Stimulated activated effector memory CD8-positive, alpha-beta T cell treated with anti-CD3 and anti-CD28 coated beads, Interleukin-12 subunit alpha, Interleukin-12 subunit beta, amount 100 ng/mL, for 72 hours (primary cell): ENCODE data around the gene GNG14.
"Not testable (repeated sequence)": the region's sequence is repeated elsewhere in the genome, so short reads cannot be mapped to it uniquely, and the experiment has no call there.

Experiments used
- ATAC-seq: fragments of 150-1000 bp; cut with Tn5 transposase; 2 replicates; pipeline ENCODE4 v1.10.0; 2021
- DNase-seq, 2 donors: peaks; one replicate each; pipeline ENCODE4 v3.0.0; 2021 to 2022; ENCODE audit warnings: low spot score in 2 of 2
- H3K27ac Mint-ChIP-seq: one replicate; pipeline ENCODE4 v1.8.0; 2022; ENCODE audit warnings: mild to moderate bottlenecking, mixed read lengths
- H3K36me3 Mint-ChIP-seq: one replicate; pipeline ENCODE4 v1.8.0; 2022; ENCODE audit warnings: mild to moderate bottlenecking, mixed read lengths
- H3K4me1 Mint-ChIP-seq: one replicate; pipeline ENCODE4 v1.8.0; 2022; ENCODE audit warnings: mixed read lengths
- H3K4me3 Mint-ChIP-seq: one replicate; pipeline ENCODE4 v1.8.0; 2022; ENCODE audit warnings: mild to moderate bottlenecking, mixed read lengths
- H3K9me3 Mint-ChIP-seq: one replicate; pipeline ENCODE4 v1.8.0; 2022; ENCODE audit warnings: mixed read lengths

The GNG14 gene

DNA sequence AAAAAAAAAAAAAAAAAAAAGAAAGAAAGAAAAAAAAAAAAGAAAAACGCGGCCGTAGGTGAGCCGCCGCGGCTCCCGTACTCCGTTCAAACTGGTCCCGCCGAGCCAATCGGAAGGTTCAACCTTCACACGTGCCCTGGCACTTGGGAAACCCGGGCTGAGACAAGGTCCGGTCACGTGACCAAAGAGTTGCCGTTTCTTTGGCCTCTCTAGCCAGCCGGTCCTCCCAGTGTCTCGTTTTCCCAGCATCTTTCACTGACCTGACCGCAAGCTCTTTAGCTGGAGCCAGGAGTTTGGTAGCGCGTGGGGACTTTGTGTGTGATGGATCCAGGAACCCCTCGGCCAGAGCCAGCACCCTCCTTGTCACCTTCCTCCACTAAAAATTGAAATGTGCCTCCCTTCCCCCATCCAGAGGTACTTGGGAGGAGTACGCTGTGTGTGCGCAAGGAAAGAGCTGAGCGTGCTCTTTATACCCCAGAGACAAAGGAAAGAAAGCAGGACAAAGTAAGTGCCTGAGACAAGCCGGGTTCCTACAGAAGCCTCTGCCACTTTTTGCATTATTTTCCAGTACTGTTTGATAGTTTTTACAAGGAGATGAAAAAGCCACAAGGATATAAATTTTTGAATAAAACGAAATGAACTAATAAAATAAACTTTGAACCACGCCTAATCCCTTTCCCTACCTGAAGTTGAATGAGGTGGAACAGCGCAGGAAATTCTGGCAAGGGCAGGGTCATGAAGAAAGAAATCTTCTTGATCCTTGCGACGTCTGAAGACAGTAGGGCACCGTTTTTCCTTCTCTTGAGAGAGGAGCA, 35.0 kb downstream of the GNG14 start:
- Mint-ChIP-seq H3K4me3 (peak overlapping the region; percentile 83), H3K9me3 (no peaks in the 10 kb centered on the region), H3K27ac (peak overlapping the region; percentile 97), H3K4me1 (peaks cover 49% of the 10 kb centered on the region), H3K36me3 (peaks cover 81% of the 10 kb centered on the region)
- DNase-seq (peak; percentile 81 to 95), ATAC-seq (peak; percentile 93)

GRCh38 chr19:12723381-12723640, 35.5 kb downstream of the GNG14 start:
- ATAC-seq (no peak), DNase-seq (peak in 1 of 2 donors; percentile 58)
- Mint-ChIP-seq H3K4me3 (peak overlapping the region; percentile 83), H3K36me3 (peaks cover 81% of the 10 kb centered on the region), H3K9me3 (no peaks in the 10 kb centered on the region), H3K27ac (peak overlapping the region; percentile 97), H3K4me1 (peaks cover 49% of the 10 kb centered on the region)

DNA sequence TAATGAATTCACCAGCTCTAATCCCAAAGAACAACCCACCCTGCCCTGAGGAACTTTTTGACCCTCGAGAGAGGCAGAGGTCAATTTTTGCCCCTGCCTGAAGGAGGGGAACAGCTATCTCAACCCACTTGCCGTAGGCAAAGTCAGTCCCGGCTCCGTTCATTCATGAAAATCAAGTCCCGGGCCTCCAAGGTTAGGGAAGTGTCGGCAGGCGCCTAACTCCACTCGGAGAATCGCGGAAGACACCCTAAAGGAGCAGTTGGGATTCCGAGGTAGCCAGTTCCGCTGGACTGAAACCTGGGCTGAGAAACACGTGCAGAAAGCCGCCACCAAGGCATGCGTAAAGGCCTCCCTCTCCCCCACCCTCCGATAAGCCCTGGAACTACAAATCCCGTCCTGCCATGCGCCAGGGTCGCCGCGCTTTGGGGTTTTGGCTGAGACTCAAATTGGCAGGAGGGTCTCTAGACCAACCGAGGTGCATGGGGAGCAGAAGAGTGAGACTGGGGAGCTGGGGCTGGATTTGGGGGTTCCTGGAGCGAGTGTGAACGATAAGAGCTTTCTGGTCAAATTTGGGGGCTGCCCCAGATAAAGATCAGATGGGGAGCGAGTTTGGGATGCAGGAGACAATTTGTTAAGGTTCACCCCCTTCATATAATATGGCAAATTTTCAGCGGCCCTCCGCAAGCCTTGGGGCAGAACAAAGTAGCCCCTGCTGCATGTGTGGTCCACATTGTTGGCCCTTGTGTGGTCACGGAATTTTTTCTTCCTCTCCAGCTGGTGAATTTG, 36.0 kb downstream of the GNG14 start, which contains the start of gene TNPO2:
Gene TNPO2, minus strand, starts transcription at position 292 of the 786 bp plus-strand sequence. CDS start 2,955 bp downstream, outside the sequence.
- Mint-ChIP-seq H3K36me3 (peaks cover 81% of the 10 kb centered on the region), H3K9me3 (no peaks in the 10 kb centered on the region), H3K27ac (peak within 1 kb of the TSS; percentile 97), H3K4me1 (peaks cover 44% of the 10 kb centered on the region), H3K4me3 (peak within 1 kb of the TSS; percentile 83)
- peak; percentile 52 to 86 for DNase-seq
- ATAC-seq = peak; percentile 60

DNA sequence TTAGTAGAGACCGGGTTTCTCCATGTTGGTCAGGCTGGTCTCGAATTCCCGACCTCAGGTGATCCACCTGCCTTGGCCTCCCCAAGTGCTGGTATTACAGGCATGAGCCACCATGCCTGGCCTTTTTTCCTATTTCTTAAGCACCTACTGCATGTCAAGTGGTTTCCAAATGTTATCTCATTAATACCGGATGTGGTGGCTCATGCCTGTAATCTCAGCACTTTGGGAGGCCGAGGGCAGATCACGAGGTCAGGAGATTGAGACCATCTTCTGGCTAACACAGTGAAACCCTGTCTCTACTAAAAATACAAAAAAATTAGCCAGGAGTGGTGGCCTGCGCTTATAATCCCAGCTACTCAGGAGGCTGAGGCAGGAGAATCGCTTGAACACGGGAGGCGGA, 37.8 kb downstream of the GNG14 start:
- not testable (repeated sequence) for H3K4me3 Mint-ChIP-seq, H3K9me3 Mint-ChIP-seq, DNase-seq, H3K27ac Mint-ChIP-seq, ATAC-seq
- peaks cover 85% of the 10 kb centered on the region for H3K36me3 Mint-ChIP-seq
- H3K4me1 Mint-ChIP-seq = peaks cover 44% of the 10 kb centered on the region

DNA sequence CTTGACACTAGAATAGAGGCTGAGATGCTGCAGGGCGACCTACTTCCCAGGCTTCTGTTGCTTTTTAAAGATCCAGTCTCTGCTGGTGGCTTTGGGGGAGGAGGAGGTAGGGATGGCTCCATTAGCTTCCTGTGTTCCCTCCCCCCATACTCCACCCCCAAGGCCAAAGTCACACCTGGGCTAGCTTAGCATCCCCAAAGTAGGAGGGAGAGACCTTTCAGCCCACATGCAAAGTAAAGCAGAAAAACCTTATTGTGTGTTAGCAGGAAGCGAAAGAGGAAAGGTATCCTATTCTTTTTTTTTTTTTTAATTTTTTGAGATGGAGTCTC, 39.2 kb downstream of the GNG14 start:
- Mint-ChIP-seq H3K27ac (peak overlapping the region; percentile 43), H3K36me3 (peaks cover 86% of the 10 kb centered on the region), H3K4me3 (no peak overlapping the region), H3K9me3 (no peaks in the 10 kb centered on the region), H3K4me1 (peaks cover 35% of the 10 kb centered on the region)
- ATAC-seq (no peak), DNase-seq (no peak)

GRCh38 chr19:12727745-12728433, 40.1 kb downstream of the GNG14 start:
- Mint-ChIP-seq H3K4me1 (peaks cover 40% of the 10 kb centered on the region), H3K36me3 (peaks cover 86% of the 10 kb centered on the region), H3K4me3 (no peak overlapping the region)

DNA sequence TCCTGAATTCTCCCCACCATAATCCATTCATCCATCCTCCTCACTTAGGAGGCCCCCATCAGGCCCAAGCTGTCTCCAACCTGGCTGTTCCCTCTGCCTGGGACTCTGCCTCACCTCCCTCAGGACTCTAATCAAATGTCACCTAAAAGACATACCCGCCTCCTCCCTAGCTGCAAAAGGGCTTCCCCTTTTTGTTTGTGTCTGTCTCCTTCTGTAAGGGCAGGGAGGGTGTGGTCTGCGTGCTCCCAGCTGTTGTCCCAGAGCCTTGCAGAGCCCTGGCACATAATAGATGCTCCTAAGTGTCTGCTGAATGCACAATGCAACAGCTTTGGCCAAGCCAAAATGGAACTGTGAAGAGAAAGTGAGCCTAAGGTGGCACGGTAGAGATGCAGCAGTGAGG, 42.3 kb downstream of the GNG14 start:
- no peak overlapping the region for H3K27ac Mint-ChIP-seq

More at GRCh38 chr19:12727745-12728433, 40.1 kb downstream of the GNG14 start:
- ATAC-seq (no peak), DNase-seq (no peak)
- Mint-ChIP-seq H3K9me3 (no peaks in the 10 kb centered on the region), H3K27ac (peak overlapping the region; percentile 43)

DNA sequence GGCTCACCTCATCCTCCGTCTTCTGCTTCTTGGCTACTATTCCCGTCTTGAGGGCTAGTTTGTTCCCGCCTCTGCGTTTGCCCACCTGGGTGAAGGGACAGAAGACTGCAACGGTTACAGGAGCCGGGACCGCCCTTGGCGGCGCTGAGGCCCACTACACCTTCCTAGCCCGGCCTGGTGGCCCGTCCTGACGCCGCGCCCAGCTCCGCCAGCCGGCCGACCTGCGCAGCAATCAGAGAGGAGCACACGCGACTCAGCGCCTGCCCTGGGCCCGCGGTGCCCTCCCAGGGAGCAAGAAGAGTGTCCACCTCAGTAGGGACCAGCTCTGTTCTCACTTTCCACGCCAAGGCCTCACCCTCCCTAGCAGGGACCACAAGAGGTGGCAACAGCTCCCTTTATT, 43.5 kb downstream of the GNG14 start:
- H3K9me3 Mint-ChIP-seq = no peaks in the 10 kb centered on the region
- H3K36me3 Mint-ChIP-seq = peaks cover 86% of the 10 kb centered on the region
- H3K27ac Mint-ChIP-seq = no peak overlapping the region
- DNase-seq (no peak), ATAC-seq (no peak)
- H3K4me3 Mint-ChIP-seq = no peak overlapping the region
- peaks cover 32% of the 10 kb centered on the region for H3K4me1 Mint-ChIP-seq

More for the DNA sequence above, 42.3 kb downstream of the GNG14 start:
- Mint-ChIP-seq H3K4me3 (no peak overlapping the region), H3K9me3 (no peaks in the 10 kb centered on the region), H3K36me3 (peaks cover 89% of the 10 kb centered on the region), H3K4me1 (peaks cover 33% of the 10 kb centered on the region)
- no peak for ATAC-seq
- no peak for DNase-seq

DNA sequence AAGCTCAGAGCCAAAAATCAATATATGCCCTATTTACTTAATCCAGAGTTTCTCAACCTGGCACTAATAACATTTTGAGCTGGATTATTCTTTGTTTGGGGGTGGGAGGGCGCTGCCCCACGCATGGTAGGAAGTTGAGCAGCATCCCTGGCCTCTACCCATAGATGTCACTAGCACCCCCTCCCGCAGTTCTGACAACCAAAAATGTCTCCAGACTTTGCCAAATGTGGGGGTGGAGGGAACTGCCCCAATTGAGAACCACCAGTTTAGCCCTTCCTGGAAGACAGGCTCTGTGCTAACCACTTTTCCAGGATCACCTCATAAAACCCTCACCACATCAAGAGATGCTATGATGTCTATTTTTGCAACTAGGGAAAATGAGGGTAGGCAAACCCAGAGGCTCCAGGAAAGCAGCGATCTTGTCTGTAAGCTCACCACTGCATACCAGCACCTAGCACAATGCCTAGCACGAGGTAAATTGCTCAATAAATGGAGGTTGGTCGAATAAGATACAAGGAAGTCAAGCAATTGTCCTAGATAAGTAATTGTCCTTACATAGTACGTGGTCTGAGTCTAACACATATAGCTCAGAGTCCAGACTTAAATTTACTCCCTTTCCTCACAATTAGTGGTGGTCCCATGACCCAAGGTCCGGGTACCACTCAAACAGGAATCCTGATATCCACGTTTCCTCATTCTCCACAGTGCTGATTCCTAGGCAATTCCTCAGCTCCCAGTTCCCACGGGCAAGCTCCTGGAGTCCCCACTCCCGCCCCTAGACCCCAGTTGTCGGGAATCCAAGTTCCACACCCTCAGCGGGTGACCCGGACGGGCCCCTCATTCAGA, 45.8 kb downstream of the GNG14 start:
- peak overlapping the region; percentile 97 for H3K27ac Mint-ChIP-seq
- peaks cover 80% of the 10 kb centered on the region for H3K36me3 Mint-ChIP-seq
- H3K9me3 Mint-ChIP-seq = no peaks in the 10 kb centered on the region
- peak overlapping the region; percentile 99 for H3K4me3 Mint-ChIP-seq
- ATAC-seq (no peak), DNase-seq (peak in 1 of 2 donors; percentile 68)
- peaks cover 50% of the 10 kb centered on the region for H3K4me1 Mint-ChIP-seq

- peak; percentile 91 for ATAC-seq
- no peaks in the 10 kb centered on the region for H3K9me3 Mint-ChIP-seq
- DNase-seq = peak; percentile 65 to 89
- H3K4me3 Mint-ChIP-seq = peak within 1 kb of the TSS; percentile 99
- H3K27ac Mint-ChIP-seq = peak within 1 kb of the TSS; percentile 100
- H3K36me3 Mint-ChIP-seq = peaks cover 78% of the 10 kb centered on the region
- H3K4me1 Mint-ChIP-seq = peaks cover 41% of the 10 kb centered on the region
Observed at GRCh38 chr19:12736995-12737834, 49.4 kb downstream of the GNG14 start, which contains the start of gene GET3. TSS of gene GET3 (plus strand) at chr19:12737497. CDS start at chr19:12737506, 9 bp downstream.

DNA sequence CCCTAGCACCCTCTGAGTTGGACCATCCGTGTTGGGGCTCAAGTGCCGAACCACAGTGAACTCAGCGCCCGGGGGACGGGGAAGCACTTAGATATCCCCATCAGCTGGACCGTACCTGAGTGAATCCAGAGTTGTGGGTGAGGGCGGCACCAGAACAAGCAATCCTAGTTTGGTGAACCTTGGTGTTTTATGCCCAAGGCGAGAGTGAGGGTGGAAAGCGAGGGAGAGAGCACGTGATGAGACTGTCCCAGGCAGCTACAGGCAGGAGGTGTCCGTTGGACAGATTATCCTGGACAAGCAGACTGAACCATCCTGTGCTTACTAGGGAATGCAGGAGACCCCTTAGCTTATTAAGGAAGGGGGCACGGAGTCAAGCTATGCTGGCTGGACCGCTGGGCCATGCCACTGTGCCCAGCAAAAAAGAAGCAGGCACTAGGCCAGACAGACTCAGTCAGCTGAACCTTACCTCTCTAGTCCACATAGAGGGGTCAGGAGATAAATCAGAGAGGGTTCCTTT, 50.1 kb downstream of the GNG14 start:
- no peak for DNase-seq
- Mint-ChIP-seq H3K9me3 (no peaks in the 10 kb centered on the region), H3K4me1 (peaks cover 35% of the 10 kb centered on the region), H3K27ac (peak overlapping the region; percentile 100), H3K4me3 (peak overlapping the region; percentile 99), H3K36me3 (peaks cover 78% of the 10 kb centered on the region)
- no peak for ATAC-seq
